GM18858 (cell line): Measurements from ENCODE around the gene GALNT3.

ENCODE experiments used
- ATAC-seq: cut with Tn5 transposase; IDR thresholded peaks from one replicate; pipeline ENCODE4 v1.9.1; 2021; ENCODE audit not compliant: unreplicated experiment

GALNT3 gene

GRCh38 chr2:165746501-165746900 is 47.5 kb downstream of the GALNT3 start:
- ATAC-seq = no peak

GRCh38 chr2:165745916-165746315 is 48.1 kb downstream of the GALNT3 start:
- ATAC-seq = no peak

DNA sequence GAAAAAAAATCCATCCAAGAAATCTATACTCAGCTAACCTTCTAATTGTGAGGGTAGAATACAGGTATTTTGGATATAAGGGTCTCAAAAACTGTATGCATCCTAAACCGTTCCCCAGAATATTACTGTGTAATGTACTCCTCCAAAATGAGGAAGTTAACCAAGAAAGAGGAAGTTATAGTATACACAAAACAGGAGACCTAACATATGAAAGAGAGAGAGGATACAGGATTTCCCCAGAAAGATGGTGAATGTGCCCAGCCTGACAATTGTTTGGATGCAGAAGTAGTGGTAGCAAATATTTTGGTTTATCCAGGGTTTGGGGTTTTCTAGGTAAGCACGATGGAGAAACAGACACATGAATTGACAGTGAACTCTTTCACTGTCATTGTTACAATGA is 50.6 kb downstream of the GALNT3 start:
- peak; percentile 100 for ATAC-seq

GRCh38 chr2:165725421-165725820 is 68.6 kb downstream of the GALNT3 start:
- ATAC-seq = no peak

DNA sequence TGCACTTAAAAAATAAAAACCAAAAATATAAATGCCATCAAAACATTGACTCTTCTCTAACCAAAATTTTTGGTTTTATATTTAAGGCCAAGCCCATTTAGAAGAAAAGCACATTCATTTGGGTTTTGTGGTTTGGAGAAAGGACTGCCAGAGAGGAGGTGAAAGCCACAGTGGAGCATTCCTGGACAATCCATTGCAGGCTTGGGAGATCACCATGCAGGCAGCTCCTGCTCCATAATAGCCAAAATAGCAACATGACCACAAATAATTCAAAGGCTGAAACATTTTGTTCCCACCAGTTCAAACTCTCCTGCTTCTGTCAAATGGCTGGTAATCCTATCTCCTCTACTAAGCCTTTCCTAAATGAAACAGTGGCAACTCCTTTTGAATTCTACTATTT is 73.5 kb downstream of the GALNT3 start:
- ATAC-seq = no peak

DNA sequence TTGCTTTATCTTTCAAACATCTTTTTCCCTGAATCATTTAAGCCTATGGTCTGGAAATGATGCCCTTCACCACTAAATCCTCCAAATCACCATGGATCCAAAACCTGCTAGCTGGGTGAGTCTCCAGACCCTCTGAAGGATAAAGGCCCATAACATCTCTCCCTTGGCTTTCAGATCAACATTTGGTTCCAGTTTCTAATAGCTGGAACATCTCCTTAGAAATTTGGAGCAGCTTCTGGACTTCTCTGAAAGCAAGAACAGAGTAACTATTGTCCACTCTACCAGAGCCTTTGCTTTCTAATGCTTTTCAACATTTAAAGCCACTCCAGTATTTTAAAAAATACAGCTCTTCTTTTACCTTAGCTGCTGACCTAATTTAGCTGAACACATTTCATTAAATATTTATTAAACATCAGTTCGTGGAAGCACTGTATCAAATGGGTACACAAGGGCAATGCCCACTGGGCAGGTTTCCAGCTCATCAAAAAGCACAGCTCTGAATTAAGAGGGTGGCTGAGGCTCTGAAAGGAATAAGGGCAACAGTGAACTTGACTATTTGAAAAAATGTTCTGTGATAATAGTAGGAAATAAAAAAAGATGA is 75.3 kb downstream of the GALNT3 start:
- no peak for ATAC-seq

GRCh38 chr2:165716091-165716490 is 78.0 kb downstream of the GALNT3 start:
- no peak for ATAC-seq

GRCh38 chr2:165706960-165707487 is 87.0 kb downstream of the GALNT3 start:
- ATAC-seq = no peak

DNA sequence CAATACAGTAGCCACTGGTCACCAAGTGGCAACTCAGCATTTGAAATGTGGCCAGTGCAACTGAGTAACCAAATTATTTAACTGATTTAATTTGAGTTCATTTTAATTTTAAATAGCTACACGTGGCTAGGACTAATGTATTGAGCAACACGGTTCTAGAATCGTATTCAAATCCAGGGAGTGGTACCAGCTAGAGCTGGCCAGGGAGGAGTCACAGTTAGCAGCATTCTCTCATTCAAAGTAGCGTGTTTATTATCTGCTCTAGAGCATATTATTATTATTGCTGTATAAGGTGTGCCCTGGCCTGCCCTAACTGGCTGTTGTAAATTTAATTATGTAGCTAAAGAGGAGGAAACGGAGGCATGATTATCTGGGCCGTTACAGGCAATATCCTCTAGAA is 92.9 kb downstream of the GALNT3 start:
- no peak for ATAC-seq

- no peak for ATAC-seq
These were observed 93.5 kb downstream of the GALNT3 start for GRCh38 chr2:165700531-165700930.

DNA sequence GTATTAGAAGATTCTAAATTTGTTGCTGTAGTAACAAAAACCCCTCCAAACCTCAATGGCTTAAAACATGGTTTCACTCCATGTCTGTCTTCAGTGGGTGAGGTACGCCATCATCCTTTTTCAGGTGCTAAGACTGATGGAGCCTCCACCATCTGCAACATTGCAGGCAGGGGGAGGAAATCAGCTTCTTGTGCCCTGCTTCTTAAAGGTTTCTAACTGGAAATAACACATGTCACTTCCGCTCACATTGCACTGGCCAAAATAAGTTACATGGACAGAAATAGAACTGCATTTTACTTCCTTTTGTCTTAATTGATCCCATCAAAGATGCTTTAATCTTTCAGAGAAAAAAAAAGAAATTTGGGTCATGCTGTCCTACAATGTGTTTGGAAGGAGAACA is 94.1 kb downstream of the GALNT3 start:
- ATAC-seq = no peak

GRCh38 chr2:165698444-165698884 is 95.6 kb downstream of the GALNT3 start:
- peak; percentile 82 for ATAC-seq

DNA sequence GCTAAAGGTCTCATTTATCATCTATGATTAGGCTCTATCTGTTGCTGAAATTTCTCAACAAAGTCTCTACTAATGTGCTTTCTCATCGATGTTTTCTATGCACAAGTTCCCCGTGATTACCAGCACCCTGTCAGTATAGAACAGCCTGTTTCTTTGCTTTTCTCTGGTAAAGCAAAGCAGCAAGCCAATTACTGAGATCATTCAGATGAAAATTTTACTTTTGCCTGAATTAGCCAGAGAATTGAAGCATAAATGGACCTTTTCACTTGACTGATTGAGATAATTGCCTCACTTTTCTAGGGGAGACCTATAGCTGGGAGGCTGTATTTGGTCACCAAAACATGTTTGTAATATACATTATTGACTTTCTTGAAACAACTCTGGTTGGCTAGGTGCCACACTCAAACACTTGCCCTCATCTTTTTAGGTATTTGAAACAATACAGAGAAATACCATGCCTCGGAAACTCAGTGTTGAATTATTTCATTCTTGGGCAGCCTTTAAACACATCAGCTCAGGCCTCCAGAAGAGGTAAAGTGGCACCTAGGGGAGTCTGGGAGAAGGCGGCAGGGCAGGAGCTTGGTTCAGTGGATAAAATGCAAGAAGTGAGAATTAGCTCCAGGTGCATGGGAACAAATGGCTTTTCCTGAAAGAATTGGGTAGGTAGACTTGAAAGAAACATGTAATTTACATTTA is 96.2 kb downstream of the GALNT3 start:
- no peak for ATAC-seq
